HepG2 (cell line): Measurements from ENCODE around the gene SETD1A. TPM values are rescaled to one million over a fixed set of nuclear protein-coding genes. Genes with fewer than 3 reads are reported as not detected.

Experiments
- ADNP ChIP-seq: sonication (generic); formaldehyde crosslinking; IDR thresholded peaks from 2 replicates; pipeline ENCODE4 v1.4.0; 2020; ENCODE audit warnings: missing genetic modification reagents
- CENPT ChIP-seq: sonication (generic); formaldehyde crosslinking; IDR thresholded peaks from 2 replicates; pipeline ENCODE4 v1.8.0; 2022; ENCODE audit warnings: low read depth, mild to moderate bottlenecking, moderate library complexity, missing genetic modification reagents
- EED ChIP-seq: sonication (generic); formaldehyde crosslinking; IDR thresholded peaks from 2 replicates; pipeline ENCODE4 v1.5.0; 2020; ENCODE audit warnings: mild to moderate bottlenecking, missing genetic modification reagents
- ESRRA ChIP-seq: sonication (generic); formaldehyde crosslinking; IDR thresholded peaks from 2 replicates; pipeline ENCODE4 v1.5.1; 2020; ENCODE audit warnings: mild to moderate bottlenecking, low read depth, missing genetic modification reagents
- HMG20B ChIP-seq: conservative IDR thresholded peaks from 2 replicates; pipeline ENCODE4 v1.6.1; 2016; ENCODE audit warnings: missing genetic modification reagents, missing compliant biosample characterization
- KMT2A ChIP-seq: sonication (generic); formaldehyde crosslinking; IDR thresholded peaks from 2 replicates; pipeline ENCODE4 v1.4.0; 2020; ENCODE audit warnings: missing genetic modification reagents
- MTF1 ChIP-seq: sonication (generic); formaldehyde crosslinking; IDR thresholded peaks from 2 replicates; pipeline ENCODE4 v1.5.0; 2020; ENCODE audit warnings: missing genetic modification reagents
- NFIB ChIP-seq: sonication (generic); formaldehyde crosslinking; IDR thresholded peaks from 2 replicates; pipeline ENCODE4 v1.9.0; 2021; ENCODE audit warnings: missing genetic modification reagents, mild to moderate bottlenecking, borderline replicate concordance
- ONECUT2 ChIP-seq: sonication (generic); formaldehyde crosslinking; IDR thresholded peaks from 2 replicates; pipeline ENCODE4 v1.4.0; 2020; ENCODE audit warnings: missing genetic modification reagents
- PAWR ChIP-seq: sonication (generic); formaldehyde crosslinking; IDR thresholded peaks from 2 replicates; pipeline ENCODE4 v1.4.0; 2020; ENCODE audit warnings: missing genetic modification reagents, mild to moderate bottlenecking, borderline replicate concordance
- RBM39 ChIP-seq: fragments of 200-400 bp; formaldehyde crosslinking; IDR thresholded peaks from one replicate; pipeline ENCODE4 v1.6.1; 2018; ENCODE audit warnings: antibody characterized with exemption, mild to moderate bottlenecking, low read depth, low read length; ENCODE audit not compliant: poor library complexity, severe bottlenecking
- TEAD3 ChIP-seq: optimal IDR thresholded peaks from 2 replicates; pipeline ENCODE3; 2016; ENCODE audit warnings: borderline replicate concordance
- ZNF337 ChIP-seq: sonication (generic); formaldehyde crosslinking; IDR thresholded peaks from 2 replicates; pipeline ENCODE4 v1.5.1; 2020; ENCODE audit warnings: missing genetic modification reagents, low read depth, mild to moderate bottlenecking, borderline replicate concordance
- ZNF446 ChIP-seq: sonication (generic); formaldehyde crosslinking; IDR thresholded peaks from 2 replicates; pipeline ENCODE4 v1.5.0; 2020; ENCODE audit warnings: mild to moderate bottlenecking, missing genetic modification reagents
- ZNF558 ChIP-seq: sonication (generic); formaldehyde crosslinking; IDR thresholded peaks from 2 replicates; pipeline ENCODE4 v1.9.0; 2022; ENCODE audit warnings: mild to moderate bottlenecking, missing genetic modification reagents, borderline replicate concordance
- ZNF709 ChIP-seq: sonication (generic); formaldehyde crosslinking; IDR thresholded peaks from 2 replicates; pipeline ENCODE4 v1.5.0; 2020; ENCODE audit warnings: mild to moderate bottlenecking, missing genetic modification reagents
- ZNF841 ChIP-seq: sonication (generic); formaldehyde crosslinking; IDR thresholded peaks from 2 replicates; pipeline ENCODE4 v1.8.1; 2023; ENCODE audit warnings: missing genetic modification reagents, borderline replicate concordance
- polyA plus RNA-seq, 8 experiments: library from polyadenylated mRNA; depleted of rRNA in 3 of 8; stranded (reverse) in 7 of 8; unstranded in 1 of 8; fragments of >200 nt; fragmentation: Illumina TruSeq in 4 of 8; extraction: Trizol in 4 of 8; gene quantifications; 2 replicates each; pipeline versions ENCODE4 v1.2.1 to v1.2.3, GENCODE V29; 2011 to 2016; ENCODE audit warnings: low read depth in 4 of 8, missing spikeins in 1 of 8, mixed read lengths in 1 of 8; ENCODE audit not compliant: insufficient read depth in 1 of 8
- total RNA-seq, 5 experiments: library from RNA; depleted of rRNA; stranded (reverse); fragments of >200 nt; fragmentation: Illumina TruSeq; extraction: Trizol; gene quantifications; 2 replicates each; pipeline ENCODE4 v1.2.3, GENCODE V29; 2016; ENCODE audit warnings: low read depth in 1 of 5
- TF ChIP-seq, protein P1 (sequence below): sonication (generic); formaldehyde crosslinking; IDR thresholded peaks from 2 replicates; pipeline ENCODE4 v1.8.1; 2023; ENCODE audit warnings: mild to moderate bottlenecking, missing genetic modification reagents
- TF ChIP-seq, protein P2 (sequence below): sonication (generic); formaldehyde crosslinking; IDR thresholded peaks from 2 replicates; pipeline ENCODE4 v1.4.0; 2020; ENCODE audit warnings: missing genetic modification reagents, low read depth, mild to moderate bottlenecking, borderline replicate concordance
- TF ChIP-seq, protein P3 (sequence below): sonication (generic); formaldehyde crosslinking; IDR thresholded peaks from 2 replicates; pipeline ENCODE4 v1.5.0; 2020; ENCODE audit warnings: missing genetic modification reagents, mild to moderate bottlenecking, borderline replicate concordance
- TF ChIP-seq, protein P4 (sequence below): sonication (generic); formaldehyde crosslinking; IDR thresholded peaks from 2 replicates; pipeline ENCODE4 v1.4.0; 2020; ENCODE audit warnings: missing genetic modification reagents, borderline replicate concordance
- TF ChIP-seq, protein P5 (sequence below): sonication (generic); formaldehyde crosslinking; IDR thresholded peaks from 2 replicates; pipeline ENCODE4 v1.5.1; 2020; ENCODE audit warnings: missing genetic modification reagents, mild to moderate bottlenecking, borderline replicate concordance
- TF ChIP-seq, protein P6 (sequence below): sonication (generic); formaldehyde crosslinking; IDR thresholded peaks from 2 replicates; pipeline ENCODE4 v1.4.0; 2020; ENCODE audit warnings: mild to moderate bottlenecking, missing genetic modification reagents

SETD1A gene
- total and polyA plus RNA-seq, 2 of the 13 experiments (the other 11 are each of a cell fraction or from before 2014, with no cell fraction given), result 3.8 to 5.6 TPM

DNA sequence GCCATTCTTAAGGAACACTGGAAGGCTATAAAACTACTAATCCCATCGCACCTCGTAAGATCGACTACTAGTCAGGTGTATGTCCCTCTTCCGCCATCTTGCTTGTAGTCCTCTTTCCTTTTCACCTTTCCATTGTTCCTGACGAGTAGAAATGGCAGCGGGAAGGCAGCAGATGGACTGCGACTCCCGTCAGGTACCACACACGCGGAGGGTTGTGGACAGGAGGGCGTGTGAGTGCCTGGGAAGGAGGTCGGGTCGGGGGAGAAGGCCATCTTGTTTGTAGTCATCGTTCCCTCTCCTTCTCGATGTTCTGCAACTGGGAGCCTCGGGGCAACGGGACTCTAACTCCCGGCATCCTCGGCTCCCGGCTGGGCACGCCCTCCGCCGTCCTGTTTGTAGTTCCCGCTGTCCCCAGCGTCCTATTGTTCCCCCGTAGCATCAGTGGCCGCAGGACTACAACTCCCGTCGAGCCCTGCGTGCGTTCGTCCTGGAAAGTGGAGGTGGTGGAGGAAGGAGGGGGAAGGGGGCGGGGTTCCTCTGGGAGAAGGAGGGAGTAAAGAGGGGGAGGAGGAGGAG lies 34.5 kb upstream of the SETD1A start (continued):
- TF ChIP-seq, protein P1, sequence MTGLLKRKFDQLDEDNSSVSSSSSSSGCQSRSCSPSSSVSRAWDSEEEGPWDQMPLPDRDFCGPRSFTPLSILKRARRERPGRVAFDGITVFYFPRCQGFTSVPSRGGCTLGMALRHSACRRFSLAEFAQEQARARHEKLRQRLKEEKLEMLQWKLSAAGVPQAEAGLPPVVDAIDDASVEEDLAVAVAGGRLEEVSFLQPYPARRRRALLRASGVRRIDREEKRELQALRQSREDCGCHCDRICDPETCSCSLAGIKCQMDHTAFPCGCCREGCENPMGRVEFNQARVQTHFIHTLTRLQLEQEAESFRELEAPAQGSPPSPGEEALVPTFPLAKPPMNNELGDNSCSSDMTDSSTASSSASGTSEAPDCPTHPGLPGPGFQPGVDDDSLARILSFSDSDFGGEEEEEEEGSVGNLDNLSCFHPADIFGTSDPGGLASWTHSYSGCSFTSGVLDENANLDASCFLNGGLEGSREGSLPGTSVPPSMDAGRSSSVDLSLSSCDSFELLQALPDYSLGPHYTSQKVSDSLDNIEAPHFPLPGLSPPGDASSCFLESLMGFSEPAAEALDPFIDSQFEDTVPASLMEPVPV (CRISPR knock-in tag), result peak; percentile 89
- no peak for TF ChIP-seq NFIB
- no peak for TF ChIP-seq MTF1 (CRISPR knock-in tag)
- TF ChIP-seq HMG20B (CRISPR knock-in tag), result 0 out of 2 replicates have a peak, but pooled peaks have one; percentile 53
- no peak for TF ChIP-seq ADNP
- TF ChIP-seq, protein P2, sequence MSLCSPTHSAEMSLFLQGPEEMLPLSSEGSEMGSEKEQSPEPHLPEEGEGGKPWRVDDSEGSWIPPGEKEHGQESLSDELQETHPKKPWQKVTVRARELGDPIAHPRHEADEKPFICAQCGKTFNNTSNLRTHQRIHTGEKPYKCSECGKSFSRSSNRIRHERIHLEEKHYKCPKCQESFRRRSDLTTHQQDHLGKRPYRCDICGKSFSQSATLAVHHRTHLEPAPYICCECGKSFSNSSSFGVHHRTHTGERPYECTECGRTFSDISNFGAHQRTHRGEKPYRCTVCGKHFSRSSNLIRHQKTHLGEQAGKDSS (CRISPR knock-in tag), result no peak
- TF ChIP-seq, protein P3, sequence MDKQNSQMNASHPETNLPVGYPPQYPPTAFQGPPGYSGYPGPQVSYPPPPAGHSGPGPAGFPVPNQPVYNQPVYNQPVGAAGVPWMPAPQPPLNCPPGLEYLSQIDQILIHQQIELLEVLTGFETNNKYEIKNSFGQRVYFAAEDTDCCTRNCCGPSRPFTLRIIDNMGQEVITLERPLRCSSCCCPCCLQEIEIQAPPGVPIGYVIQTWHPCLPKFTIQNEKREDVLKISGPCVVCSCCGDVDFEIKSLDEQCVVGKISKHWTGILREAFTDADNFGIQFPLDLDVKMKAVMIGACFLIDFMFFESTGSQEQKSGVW (CRISPR knock-in tag), result no peak
- no peak for TF ChIP-seq RBM39
- TF ChIP-seq EED (CRISPR knock-in tag), result no peak
- TF ChIP-seq ZNF446 (CRISPR knock-in tag), result no peak
- no peak for TF ChIP-seq CENPT (CRISPR knock-in tag)
- no peak for TF ChIP-seq TEAD3 (CRISPR knock-in tag)
- TF ChIP-seq, protein P4, sequence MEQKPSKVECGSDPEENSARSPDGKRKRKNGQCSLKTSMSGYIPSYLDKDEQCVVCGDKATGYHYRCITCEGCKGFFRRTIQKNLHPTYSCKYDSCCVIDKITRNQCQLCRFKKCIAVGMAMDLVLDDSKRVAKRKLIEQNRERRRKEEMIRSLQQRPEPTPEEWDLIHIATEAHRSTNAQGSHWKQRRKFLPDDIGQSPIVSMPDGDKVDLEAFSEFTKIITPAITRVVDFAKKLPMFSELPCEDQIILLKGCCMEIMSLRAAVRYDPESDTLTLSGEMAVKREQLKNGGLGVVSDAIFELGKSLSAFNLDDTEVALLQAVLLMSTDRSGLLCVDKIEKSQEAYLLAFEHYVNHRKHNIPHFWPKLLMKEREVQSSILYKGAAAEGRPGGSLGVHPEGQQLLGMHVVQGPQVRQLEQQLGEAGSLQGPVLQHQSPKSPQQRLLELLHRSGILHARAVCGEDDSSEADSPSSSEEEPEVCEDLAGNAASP (CRISPR knock-in tag), result no peak
- no peak for TF ChIP-seq ZNF841 (CRISPR knock-in tag)
- TF ChIP-seq ZNF337 (CRISPR knock-in tag), result no peak
- TF ChIP-seq, protein P5, sequence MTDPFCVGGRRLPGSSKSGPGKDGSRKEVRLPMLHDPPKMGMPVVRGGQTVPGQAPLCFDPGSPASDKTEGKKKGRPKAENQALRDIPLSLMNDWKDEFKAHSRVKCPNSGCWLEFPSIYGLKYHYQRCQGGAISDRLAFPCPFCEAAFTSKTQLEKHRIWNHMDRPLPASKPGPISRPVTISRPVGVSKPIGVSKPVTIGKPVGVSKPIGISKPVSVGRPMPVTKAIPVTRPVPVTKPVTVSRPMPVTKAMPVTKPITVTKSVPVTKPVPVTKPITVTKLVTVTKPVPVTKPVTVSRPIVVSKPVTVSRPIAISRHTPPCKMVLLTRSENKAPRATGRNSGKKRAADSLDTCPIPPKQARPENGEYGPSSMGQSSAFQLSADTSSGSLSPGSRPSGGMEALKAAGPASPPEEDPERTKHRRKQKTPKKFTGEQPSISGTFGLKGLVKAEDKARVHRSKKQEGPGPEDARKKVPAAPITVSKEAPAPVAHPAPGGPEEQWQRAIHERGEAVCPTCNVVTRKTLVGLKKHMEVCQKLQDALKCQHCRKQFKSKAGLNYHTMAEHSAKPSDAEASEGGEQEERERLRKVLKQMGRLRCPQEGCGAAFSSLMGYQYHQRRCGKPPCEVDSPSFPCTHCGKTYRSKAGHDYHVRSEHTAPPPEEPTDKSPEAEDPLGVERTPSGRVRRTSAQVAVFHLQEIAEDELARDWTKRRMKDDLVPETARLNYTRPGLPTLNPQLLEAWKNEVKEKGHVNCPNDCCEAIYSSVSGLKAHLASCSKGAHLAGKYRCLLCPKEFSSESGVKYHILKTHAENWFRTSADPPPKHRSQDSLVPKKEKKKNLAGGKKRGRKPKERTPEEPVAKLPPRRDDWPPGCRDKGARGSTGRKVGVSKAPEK (CRISPR knock-in tag), result no peak
- no peak for TF ChIP-seq PAWR (CRISPR knock-in tag)
- no peak for TF ChIP-seq ZNF709
- no peak for TF ChIP-seq ESRRA (CRISPR knock-in tag)
- no peak for TF ChIP-seq KMT2A
- TF ChIP-seq ONECUT2 (CRISPR knock-in tag), result no peak
- TF ChIP-seq, protein P6, sequence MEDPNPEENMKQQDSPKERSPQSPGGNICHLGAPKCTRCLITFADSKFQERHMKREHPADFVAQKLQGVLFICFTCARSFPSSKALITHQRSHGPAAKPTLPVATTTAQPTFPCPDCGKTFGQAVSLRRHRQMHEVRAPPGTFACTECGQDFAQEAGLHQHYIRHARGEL, result no peak
- TF ChIP-seq ZNF558 (CRISPR knock-in tag), result no peak
